Nephron progenitor cell (in vitro differentiated cells): Measurements from ENCODE around the gene SSNA1.

ENCODE experiments used
- DNase-seq: peaks from one replicate; pipeline ENCODE4 v3.0.0; 2021
- H3K27ac Mint-ChIP-seq: 2 replicates; pipeline ENCODE4 v1.8.0; 2021; ENCODE audit warnings: mild to moderate bottlenecking, moderate library complexity, mixed read lengths
- H3K27me3 Mint-ChIP-seq: 2 replicates; pipeline ENCODE4 v1.8.0; 2021; ENCODE audit warnings: mild to moderate bottlenecking, low read depth, mixed read lengths; ENCODE audit not compliant: poor library complexity
- H3K36me3 Mint-ChIP-seq: 2 replicates; pipeline ENCODE4 v1.8.0; 2021; ENCODE audit warnings: low read depth, mixed read lengths
- H3K4me1 Mint-ChIP-seq: 2 replicates; pipeline ENCODE4 v1.8.0; 2021; ENCODE audit warnings: mixed read lengths
- H3K4me3 Mint-ChIP-seq: 2 replicates; pipeline ENCODE4 v1.8.0; 2021; ENCODE audit warnings: mild to moderate bottlenecking, moderate library complexity, mixed read lengths
- H3K9me3 Mint-ChIP-seq: 2 replicates; pipeline ENCODE4 v1.8.0; 2021; ENCODE audit warnings: mild to moderate bottlenecking, moderate library complexity, mixed read lengths
- CTCF ChIP-seq: fragments of 200-600 bp; sonication (generic); IDR thresholded peaks from 2 replicates; pipeline ENCODE4 v1.5.0; 2021; ENCODE audit warnings: antibody characterized with exemption

The SSNA1 gene

GRCh38 chr9:137167277-137167746, 21.2 kb upstream of the SSNA1 start:
- Mint-ChIP-seq H3K4me3 (no peak overlapping the region), H3K9me3 (no peaks in the 10 kb centered on the region)

GRCh38 chr9:137167747-137168572, 20.5 kb upstream of the SSNA1 start:
- peaks cover 94% of the 10 kb centered on the region for H3K27me3 Mint-ChIP-seq
- no peak overlapping the region for H3K4me3 Mint-ChIP-seq
- no peak overlapping the region for H3K27ac Mint-ChIP-seq
- peak; percentile 64 for DNase-seq
- no peaks in the 10 kb centered on the region for H3K36me3 Mint-ChIP-seq
- TF ChIP-seq CTCF: no peak
- no peaks in the 10 kb centered on the region for H3K4me1 Mint-ChIP-seq
- H3K9me3 Mint-ChIP-seq: no peaks in the 10 kb centered on the region

More at GRCh38 chr9:137167277-137167746, 21.2 kb upstream of the SSNA1 start:
- no peak for DNase-seq
- H3K36me3 Mint-ChIP-seq: no peaks in the 10 kb centered on the region
- peaks cover 94% of the 10 kb centered on the region for H3K27me3 Mint-ChIP-seq
- no peak overlapping the region for H3K27ac Mint-ChIP-seq
- no peaks in the 10 kb centered on the region for H3K4me1 Mint-ChIP-seq
- no peak for TF ChIP-seq CTCF

GRCh38 chr9:137168573-137168903, 19.9 kb upstream of the SSNA1 start:
- peaks cover 94% of the 10 kb centered on the region for H3K27me3 Mint-ChIP-seq
- H3K36me3 Mint-ChIP-seq: no peaks in the 10 kb centered on the region
- no peak overlapping the region for H3K4me3 Mint-ChIP-seq
- no peaks in the 10 kb centered on the region for H3K4me1 Mint-ChIP-seq
- no peaks in the 10 kb centered on the region for H3K9me3 Mint-ChIP-seq
- peak; percentile 36 for DNase-seq
- no peak overlapping the region for H3K27ac Mint-ChIP-seq
- no peak for TF ChIP-seq CTCF

- H3K4me1 Mint-ChIP-seq: no peaks in the 10 kb centered on the region
- H3K27me3 Mint-ChIP-seq: peaks cover 94% of the 10 kb centered on the region
- H3K36me3 Mint-ChIP-seq: no peaks in the 10 kb centered on the region
- H3K9me3 Mint-ChIP-seq: no peaks in the 10 kb centered on the region
- no peak overlapping the region for H3K27ac Mint-ChIP-seq
- TF ChIP-seq CTCF: no peak
- H3K4me3 Mint-ChIP-seq: peak overlapping the region; percentile 72
- DNase-seq: peak; percentile 60
Measured at GRCh38 chr9:137168904-137169856, 19.3 kb upstream of the SSNA1 start.

GRCh38 chr9:137169896-137170358, 18.5 kb upstream of the SSNA1 start, which contains the start of gene LRRC26:
Gene LRRC26 (minus strand): TSS chr9:137170051. CDS start chr9:137169943, 108 bp downstream.
- no peak for TF ChIP-seq CTCF
- H3K27me3 Mint-ChIP-seq: peaks cover 91% of the 10 kb centered on the region
- H3K9me3 Mint-ChIP-seq: no peaks in the 10 kb centered on the region
- no peaks in the 10 kb centered on the region for H3K36me3 Mint-ChIP-seq
- H3K4me3 Mint-ChIP-seq: peak within 1 kb of the TSS; percentile 72
- DNase-seq: no peak
- H3K4me1 Mint-ChIP-seq: no peaks in the 10 kb centered on the region
- H3K27ac Mint-ChIP-seq: no peak within 1 kb of the TSS
